HG02970 (cell line): ENCODE measurements around the gene ECE1.

Experiments
- ATAC-seq: cut with Tn5 transposase; IDR thresholded peaks from one replicate; pipeline ENCODE4 v1.9.1; 2021; ENCODE audit warnings: mild to moderate bottlenecking, moderate library complexity, moderate number of reproducible peaks; ENCODE audit not compliant: unreplicated experiment, low FRiP score

ECE1 gene

DNA sequence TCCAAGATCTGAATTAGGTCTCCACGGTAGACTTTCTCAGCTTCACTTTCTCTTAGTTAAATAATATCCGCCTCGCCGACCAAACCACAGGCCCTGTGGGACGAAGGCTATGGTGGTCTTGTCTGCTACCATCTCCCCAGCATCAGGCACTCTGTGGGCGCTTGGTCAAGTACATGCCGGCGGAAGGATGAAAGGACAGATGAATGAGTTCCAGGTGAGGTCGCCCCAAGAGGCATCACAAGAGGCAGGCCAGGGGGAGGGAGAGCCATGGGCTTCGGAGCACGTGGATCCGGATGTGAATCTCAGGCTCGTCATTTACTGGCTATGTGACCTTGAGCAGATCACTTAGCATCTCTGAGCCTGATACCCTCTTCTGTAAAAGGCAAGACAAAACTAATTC is 33.5 kb downstream of the ECE1 start:
- no peak for ATAC-seq

DNA sequence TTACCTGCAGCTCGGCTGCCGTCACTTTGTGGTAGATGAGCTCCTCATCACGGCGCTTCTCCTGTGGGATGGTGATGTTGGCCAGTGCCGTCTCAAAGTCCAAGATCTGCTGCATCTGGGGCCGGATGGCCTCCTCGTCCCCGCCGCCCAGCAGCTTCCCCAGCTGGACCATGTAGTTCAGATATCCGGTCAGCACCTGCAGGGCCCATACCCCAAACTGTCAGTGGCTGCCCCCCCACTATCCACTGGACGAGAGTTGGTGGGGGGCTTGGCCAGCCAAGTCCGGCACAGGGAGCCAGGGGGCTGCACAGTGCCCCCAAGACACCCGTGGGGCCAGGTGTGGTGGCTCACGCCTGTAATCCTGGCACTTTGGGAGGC is 34.3 kb downstream of the ECE1 start:
- ATAC-seq = no peak

DNA sequence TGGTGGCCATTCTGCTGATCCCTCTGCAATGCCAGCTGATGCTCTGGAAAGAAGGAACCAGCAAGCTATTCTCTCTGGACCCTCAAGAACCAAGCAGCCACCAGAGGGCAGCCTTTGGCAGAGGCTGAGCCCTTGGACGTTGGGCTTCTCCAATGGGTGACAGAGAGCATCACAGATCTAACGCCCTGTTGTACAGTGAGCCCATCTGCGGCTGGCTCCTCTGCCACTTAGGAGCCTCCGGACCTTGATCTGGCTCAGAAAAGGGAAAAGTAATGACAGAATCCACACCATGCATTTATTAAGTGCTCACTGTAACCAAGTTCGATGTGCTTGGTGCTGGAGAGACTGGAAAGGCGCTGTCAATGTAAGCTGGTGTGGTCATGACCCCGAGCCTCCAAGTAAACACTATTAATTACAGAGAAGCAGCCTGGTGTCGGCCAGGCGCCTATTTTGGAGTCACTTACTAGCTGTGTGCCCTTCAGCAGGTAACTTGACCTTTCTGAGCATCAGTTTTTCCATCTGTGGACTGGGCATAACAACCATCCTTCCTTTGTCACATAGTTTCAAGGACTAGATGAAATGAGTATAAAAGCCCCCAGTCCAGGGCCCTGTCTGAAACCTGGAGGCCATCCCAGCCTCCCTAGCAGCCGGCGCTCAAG is 34.9 kb downstream of the ECE1 start:
- no peak for ATAC-seq

DNA sequence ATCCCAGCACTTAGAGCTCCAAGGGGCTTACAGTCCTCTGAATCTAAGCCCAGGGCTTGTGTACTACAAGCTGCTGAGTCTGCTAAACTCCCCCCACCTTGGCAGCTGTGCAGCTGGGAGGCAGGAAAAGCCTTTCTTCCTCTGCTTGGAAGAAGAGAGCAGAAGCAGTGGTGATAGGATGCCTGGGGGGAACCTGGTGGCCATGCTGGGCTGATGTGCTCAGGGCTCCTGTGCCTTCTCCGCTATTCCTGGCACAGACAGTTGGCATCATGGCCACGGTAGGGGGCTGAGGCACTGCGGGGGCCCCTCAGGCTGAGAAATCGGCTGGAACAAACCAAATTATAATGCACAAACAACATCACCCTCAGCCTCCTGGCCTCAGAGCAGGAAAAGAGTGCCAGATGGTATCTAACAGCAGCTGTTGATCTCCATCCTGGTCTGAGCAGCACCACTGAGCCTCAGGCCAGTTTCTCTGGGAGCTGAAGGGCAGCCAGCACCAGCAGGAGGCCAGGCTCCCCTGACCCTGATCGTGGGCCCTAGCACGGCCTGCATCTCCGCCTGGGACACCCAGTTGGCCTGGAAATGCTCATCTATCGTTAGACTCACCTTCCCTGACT is 35.8 kb downstream of the ECE1 start:
- no peak for ATAC-seq

DNA sequence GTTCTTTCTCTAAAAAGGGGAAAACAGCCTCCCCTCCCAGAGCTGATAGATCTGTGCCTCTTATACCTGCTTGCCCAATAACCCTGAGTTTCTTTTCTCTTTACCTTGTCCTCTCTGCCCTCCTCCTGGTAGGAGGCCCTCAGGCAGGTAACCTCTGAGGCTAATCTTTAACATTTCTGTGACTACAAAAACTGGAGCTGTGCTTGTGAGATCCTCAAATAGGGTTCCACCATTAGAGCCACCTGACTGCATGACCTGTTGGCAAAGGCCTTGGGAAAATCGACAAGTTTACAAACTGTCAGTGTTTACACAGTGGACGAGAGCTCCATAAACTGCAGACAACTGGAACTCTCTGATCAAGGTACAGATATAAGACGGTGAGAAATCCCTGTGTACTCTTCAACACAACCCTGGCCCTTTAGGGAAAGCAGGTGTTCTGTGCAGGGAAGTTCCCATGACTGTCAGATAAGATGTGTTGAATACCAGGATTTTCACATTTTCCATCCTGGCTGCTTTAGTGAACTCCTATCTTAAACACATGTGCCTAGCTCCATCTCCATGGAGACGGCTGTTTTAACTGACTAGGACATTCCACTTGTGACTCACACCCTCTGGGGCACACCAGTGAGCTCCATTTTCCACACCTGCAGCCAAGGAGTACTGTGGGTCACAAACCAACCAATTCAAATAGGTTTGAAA is 38.3 kb downstream of the ECE1 start:
- no peak for ATAC-seq

DNA sequence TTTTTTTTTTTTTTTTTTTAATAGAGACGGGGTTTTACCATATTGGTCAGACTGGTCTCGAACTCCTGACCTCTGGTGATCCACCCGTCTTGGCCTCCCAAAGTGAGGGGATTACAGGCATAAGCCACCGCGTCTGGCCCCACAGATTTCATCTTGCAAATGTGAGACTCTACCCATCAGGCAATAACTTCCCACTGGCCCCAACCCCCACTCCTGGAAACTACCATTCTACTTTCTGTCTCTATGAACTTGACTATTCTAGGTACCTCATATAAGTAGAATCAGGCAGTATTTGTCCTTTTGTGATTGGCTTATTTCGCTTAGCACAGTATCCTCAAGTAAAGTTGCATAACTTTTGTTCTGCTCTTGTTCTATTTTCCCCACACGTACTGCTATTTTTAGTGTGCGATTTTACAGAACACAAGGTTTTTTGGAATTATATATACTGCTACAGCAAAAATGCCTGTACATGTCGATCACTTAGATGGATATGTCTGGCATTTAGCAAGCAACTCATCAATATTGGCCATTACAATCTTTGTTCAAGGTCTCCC is 40.2 kb downstream of the ECE1 start:
- no peak for ATAC-seq

DNA sequence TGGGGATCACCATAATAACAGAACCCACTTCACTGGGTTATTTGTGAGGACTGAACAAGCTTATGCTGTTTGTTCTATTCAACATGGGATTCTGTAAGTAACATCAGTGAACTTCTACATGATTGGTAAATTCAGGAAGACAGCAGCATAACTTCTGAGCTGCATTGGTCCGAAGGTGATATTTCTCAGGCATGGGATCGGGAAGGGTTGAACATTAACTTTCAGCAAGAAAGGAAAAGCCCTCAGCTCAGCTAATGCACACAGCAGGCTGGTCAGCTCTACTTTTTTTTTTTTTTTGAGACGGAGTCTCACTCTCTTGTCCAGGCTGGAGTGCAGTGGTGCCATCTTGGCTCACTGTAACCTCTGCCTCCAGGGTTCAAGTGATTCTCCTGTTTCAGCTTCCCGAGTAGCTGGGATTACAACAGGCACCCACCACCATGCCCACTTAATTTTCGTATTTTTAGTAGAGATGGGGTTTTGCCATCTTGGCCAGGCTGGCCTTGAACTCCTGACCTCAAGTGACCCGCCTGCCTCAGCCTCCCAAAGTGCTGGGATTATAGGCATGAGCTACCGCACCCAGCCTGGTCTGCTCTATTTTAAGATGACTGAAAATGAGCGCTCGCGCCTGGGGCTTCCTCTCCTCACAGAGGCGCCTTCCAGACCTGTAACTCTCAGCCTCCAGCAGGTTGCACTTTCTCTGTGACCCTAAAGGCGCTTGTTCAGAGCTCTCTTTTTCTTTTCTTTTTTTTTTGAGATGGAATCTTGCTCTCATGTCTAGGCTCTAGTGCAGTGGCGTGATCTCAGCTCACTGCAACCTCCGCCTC is 42.2 kb downstream of the ECE1 start:
- no peak for ATAC-seq

DNA sequence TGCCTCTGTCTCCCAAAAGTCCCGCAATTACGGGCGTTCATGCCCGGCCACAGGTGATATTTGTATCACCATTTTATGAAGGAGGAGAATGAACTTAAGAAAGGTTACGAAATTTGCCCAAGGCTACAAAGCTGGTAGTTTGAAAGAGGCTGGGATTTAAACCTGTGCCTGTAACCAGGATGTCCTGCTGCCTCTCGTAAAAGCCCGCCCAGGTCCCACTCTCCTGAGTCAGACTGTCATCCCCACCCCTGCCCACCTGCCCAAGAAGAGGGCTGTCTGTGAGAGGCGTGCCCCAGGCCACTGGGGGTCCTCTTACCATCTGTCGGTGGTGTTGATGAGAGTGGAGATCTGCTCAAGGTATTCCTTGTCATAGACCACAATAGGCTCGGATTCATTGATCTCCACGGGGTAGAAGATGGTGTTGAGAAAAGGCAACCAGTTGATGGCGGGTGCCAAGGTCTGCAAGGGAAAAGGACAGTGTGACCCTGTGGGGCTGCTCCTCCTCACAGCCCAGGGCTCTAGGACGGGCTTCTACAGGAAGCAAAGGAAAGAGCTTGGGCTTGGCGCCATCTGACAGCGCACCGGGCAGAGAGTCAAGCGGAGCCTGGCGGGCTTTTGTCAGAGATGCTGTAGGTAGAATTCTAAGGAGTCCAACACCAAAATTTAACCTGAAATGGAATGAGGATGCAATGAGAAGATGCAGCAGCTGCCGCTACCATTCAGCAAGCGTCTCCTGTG is 43.2 kb downstream of the ECE1 start:
- ATAC-seq = no peak

DNA sequence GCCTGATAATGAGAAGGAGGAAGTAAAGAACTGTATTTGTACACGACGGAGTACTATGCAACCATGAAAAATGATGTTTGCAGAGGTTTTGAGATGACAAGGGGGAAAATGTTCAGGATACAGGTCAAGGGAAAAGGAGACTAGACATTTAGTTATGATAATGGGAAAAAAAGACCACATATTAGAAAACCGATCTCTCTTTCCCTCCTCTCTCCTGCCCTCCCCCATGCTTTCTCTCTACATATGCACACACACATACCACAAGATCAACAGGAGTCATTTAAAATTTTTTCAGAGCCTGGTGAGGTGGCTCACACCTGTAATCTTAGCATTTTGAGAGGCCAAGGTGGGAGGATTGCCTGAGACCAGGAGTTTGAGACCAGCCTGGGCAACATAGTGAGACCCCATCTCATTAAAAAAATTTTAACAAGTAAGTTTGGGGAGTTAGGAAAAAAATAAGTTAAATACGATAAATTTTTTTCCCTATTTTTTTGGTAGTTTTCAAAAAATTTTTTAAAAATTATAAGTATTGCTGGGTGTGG is 44.5 kb downstream of the ECE1 start:
- ATAC-seq = no peak

DNA sequence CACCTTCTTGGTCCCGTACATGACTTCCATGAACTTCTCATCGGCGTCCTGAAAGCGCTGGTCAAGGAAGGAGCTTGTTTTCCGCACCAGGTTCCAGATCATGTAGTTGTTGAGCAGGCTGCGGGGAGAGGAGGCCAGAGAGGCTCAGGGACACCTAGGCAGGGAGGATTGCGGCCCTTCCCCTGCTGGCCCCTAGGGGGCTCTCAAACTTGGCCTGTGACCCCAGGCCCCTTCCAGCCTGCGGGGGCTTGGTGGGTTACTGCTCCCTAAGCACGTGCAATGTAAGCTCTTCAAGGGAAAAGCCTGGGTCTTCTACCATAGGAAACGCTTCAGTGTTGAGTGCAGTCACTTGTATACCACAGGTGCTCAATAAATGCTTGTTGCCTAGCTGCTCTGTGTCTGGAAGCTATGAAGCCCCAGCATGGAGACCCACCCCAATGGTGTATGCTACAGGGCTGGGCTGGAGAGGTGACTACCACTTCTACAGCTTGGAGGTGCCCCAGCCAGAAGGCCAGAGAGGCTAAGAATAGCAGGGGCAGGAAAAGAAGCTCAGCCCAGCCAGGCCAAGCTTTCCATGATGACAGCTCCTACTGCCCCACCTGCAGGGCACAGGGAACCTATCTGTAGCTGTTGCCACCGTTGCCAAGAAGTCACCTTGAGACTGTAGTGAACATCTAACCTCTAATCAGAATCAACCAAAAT is 45.1 kb downstream of the ECE1 start:
- ATAC-seq = no peak

DNA sequence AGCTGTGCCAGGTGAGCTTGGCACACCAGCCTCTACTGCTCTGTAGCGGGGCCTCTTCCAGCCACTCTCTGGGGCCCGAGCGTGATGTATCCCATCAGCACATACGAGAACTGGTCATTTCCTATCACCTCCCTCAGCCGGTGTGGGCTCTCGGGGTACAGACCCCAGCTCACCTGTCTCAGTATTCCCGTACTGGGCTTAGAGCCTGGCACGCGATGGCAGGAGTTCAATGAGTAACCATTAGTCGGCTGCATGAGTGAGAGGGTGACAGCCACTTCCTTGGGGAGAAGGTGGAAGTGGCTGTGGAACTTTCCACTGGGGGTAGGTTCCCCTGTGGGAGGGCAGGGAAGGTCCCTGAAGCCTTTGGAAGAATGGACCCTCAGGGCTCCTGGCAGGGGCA is 46.1 kb downstream of the ECE1 start:
- ATAC-seq = no peak

DNA sequence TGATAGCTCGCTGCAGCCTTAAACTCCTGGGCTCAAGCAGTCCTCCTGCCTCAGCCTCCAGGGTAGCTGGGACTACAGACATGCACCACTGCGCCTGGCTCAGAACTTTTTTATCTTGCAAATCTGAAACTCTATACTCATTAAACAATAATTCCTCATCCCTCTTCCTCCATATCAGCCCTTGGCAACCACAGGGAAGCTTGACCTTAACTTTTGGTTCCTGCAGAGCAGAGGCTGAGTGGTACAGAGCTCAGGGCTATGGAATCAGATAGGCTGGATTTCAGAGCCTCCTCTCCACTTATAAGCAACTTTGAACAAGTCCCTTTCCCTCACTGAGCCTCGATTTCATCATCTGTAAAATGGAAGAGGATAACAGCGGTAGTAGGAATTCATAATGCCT is 47.4 kb downstream of the ECE1 start:
- ATAC-seq = no peak

DNA sequence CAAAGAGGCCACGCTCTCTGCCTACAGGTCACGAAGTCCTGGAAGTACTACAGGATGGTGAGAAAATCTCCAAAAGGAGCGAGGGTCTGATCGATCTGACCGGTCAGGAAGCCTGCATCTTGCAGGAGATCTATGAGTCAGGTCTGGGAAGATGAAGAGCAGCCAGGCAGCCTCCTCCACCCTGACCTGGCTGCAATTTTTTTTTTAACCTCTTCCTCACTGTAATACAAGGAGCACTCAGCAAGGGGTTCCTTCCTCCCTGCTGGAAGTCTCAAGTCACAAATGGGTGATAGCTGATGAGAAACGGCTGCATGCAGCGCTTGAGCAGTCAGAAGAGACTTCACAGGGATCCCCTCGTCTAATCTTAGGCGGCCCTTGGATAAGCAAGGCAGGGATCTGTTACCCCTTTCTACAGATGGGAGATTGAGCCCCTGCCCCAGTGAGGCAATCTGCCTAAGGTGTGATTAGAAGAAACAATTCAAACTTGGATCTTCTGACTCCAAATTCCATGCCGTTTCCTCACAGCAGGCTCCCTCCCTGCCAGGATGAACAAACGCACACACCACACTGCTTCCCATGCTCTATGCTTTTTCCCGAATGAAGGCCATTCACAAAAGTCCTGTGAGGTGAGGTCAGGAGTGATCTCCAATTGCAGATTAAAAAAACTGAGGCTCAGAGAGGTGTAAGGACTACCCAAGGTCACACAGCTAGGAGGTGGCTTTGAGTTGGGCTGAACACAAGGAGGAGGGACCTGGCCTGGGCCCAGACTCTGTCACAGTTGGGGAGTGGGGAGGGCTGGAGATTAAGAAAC is 48.3 kb downstream of the ECE1 start:
- no peak for ATAC-seq

DNA sequence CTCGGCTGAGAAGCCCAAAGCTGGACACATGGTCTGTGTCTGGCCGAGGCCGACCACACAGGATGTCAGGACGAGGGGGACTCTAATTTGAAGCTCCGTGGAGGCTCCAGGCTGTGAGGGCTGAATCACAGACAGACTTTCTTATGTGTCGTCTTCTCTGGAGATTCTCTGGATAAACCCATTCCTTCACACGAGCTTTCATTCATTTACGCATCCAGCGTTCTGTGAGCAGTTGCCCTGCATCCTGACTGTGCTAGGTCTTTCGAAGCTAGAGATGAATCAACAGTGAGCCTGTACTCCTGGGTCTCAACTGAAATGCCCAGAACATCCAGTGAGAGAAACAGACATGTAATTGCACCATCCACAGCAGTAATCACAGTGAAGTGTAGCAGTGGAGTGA is 49.6 kb downstream of the ECE1 start:
- ATAC-seq = no peak

DNA sequence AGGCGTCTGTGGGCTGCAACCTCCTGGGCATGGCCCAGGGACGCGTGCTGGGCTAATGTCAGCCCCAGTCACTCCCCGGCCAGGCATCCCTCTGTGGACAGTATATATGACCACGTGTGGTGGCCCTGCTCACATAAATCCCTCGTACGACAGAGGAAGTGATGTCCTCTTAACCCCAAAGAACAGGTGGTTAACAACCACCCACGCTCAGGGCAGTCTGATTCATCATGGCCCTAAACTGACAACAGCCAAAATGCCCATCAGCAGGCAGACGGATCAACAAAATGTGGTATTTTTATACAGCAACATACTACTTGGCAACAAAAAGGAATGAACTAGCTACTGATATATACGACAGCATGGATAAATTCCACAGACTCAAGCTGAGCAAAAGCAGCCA is 51.0 kb downstream of the ECE1 start:
- no peak for ATAC-seq

DNA sequence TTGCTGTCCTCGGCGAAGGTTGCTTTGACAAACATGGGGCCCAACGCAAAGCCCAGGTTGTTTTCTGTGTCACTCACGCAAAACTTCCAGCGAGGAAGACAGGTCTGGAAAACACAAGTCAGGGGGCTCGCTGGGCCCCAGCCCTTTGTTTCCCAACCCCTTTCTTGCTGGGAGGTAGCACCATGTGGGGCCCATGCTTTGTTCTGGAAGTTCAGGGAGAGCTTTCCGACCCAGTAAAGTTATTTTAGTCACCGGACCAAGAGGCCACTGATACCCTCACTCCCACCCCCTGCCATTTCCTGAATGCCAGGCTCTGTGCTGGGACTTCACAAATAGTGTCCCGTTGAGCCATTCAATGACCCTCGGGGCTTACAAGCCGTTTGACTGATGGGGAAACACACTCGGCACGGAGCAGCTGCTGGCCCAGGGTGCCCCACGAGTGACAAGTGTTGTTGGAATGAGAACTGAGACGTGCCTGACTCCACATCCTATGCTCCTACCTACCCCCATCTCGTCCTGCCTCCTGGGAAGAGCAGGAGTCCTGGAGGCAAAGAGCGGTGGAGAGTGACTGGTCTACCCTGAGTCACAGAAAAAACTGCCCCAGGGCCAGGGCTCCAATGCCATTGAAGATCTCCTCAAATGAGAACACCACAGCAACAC is 52.0 kb downstream of the ECE1 start:
- no peak for ATAC-seq

DNA sequence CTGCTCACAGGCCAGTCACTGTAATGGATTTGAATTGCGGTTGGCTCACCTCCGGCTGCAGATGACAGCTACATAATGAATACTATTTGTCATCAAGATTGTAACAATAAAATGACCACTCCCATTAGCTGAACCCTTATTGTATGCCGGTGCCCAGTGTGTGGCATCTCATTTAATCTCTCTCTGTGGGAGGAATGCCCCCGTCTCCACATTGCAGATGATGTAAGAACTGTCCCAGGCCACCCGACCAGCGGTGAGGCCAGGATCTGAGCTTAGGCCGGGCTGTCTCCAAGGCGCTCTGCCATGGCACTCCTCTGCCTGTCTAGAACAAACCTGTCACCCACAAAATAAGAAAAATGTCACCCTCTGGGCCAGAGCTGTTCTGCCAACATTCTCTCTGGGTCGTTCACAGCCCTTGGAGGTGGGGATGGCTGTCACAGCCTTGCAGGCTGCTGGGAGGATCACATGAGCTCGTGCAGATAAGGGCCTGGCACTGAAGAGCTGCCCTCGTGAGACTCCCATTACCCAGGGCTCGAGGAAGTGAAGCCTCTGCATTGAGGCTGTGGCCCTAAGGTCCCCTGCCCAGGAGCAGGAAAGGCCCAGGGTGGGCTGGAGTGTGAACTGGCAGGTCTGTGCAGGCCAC is 52.7 kb downstream of the ECE1 start:
- no peak for ATAC-seq

DNA sequence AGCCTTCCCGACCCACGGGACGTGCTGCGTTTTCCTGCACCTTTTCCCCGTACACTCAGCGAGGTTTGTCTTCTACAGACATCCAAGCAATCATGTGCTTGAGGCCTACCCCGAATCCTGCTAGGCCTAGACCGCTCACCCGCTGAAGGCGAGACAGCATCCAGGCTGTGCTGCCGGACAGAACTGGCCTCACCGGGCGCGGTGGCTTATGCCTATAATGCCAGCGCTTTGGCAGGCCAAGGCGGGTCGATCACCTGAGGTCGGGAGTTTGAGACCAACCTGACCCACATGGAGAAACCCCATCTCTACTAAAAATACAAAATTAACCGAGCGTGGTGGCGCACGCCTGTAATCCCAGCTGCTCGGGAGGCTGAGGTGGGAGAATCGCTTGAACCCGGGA is 54.1 kb downstream of the ECE1 start:
- ATAC-seq = no peak
